Type B pancreatic cell (in vitro differentiated cells): ENCODE measurements around the gene PLCB1. TPM values are rescaled to one million over a fixed set of nuclear protein-coding genes. Genes with fewer than 3 reads are reported as not detected.

Experiments used
- DNase-seq: peaks from one replicate; pipeline ENCODE4 v3.0.0; 2021; ENCODE audit warnings: mixed read lengths; ENCODE audit not compliant: unreplicated experiment; ENCODE audit errors: extremely low spot score
- H3K27ac Mint-ChIP-seq: 2 replicates; pipeline ENCODE4 v1.8.0; 2021; ENCODE audit warnings: mild to moderate bottlenecking, mixed read lengths
- H3K27me3 Mint-ChIP-seq: 2 replicates; pipeline ENCODE4 v1.8.0; 2021; ENCODE audit warnings: mixed read lengths
- H3K36me3 Mint-ChIP-seq: 2 replicates; pipeline ENCODE4 v1.8.0; 2021; ENCODE audit warnings: mixed read lengths
- H3K4me1 Mint-ChIP-seq: one replicate; pipeline ENCODE4 v1.8.0; 2021; ENCODE audit warnings: mixed read lengths; ENCODE audit not compliant: unreplicated experiment
- H3K4me3 Mint-ChIP-seq: 2 replicates; pipeline ENCODE4 v1.8.0; 2021; ENCODE audit warnings: mild to moderate bottlenecking, mixed read lengths
- H3K9me3 Mint-ChIP-seq: 2 replicates; pipeline ENCODE4 v1.8.0; 2021; ENCODE audit warnings: mixed read lengths
- CTCF ChIP-seq: fragments of 200-600 bp; sonication (generic); conservative IDR thresholded peaks from 2 replicates; pipeline ENCODE4 v1.5.0; 2021; ENCODE audit warnings: antibody characterized with exemption, mild to moderate bottlenecking
- total RNA-seq: library from RNA; stranded (reverse); gene quantifications from 2 replicates; pipeline ENCODE4 v1.2.1, GENCODE V29; 2021; ENCODE audit warnings: low replicate concordance

PLCB1 gene
- total RNA-seq, 1 donor from 2014 or later = 17.9 TPM

DNA sequence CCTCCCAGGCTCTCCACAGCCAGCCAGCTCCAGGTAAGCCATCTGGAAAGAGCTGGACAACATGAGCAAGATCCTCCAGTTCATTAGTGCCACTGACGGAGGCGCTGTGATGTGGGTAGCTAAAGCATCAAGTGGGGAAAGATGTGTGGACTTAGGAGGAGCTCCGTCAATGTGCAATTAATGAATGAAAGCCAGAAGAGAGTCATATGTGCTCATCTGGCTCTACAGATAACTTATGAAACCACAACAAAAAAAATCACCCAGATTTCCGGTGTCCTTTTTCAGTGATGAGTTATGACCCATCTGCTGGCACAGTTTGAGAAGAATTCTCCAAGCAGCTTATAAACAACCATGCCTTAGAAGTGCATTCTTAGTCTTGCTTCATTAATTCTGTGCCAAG lies 625.1 kb downstream of the PLCB1 start:
- no peaks in the 10 kb centered on the region for H3K27me3 Mint-ChIP-seq
- TF ChIP-seq CTCF = no peak
- no peak for DNase-seq

DNA sequence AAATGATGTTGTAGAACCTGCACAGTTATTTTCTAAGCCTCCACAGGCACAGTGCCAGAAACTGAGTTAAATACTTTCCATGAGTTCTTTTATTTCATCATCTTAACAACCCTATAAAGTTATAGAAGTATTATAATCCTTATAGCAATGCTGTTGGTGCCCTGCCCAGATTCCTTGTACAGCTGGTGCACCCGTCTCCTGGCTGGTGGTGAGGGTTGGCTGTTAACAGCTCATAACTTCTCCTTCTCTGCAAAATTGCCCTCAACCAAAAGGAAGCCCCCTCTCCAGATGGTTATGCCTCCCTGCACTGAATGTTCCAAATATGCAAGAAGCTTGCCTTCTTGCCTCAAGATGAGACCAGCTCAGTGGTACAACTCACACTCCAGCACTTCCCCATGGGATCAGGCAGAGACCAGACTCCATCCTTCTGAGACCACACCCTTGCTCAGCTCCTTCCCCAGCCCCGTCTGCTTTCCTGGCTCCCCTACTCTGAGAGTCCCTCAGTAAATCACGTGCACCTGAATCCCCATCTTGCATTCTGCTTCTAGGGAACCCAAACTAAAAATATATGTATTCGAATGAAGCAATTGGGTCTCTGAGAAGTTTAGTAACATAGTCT lies 632.4 kb downstream of the PLCB1 start:
- no peak for TF ChIP-seq CTCF
- H3K36me3 Mint-ChIP-seq = peaks cover 14% of the 10 kb centered on the region
- H3K4me1 Mint-ChIP-seq = peaks cover 9% of the 10 kb centered on the region
- H3K4me3 Mint-ChIP-seq = no peak overlapping the region
- H3K9me3 Mint-ChIP-seq = no peaks in the 10 kb centered on the region
- H3K27me3 Mint-ChIP-seq = no peaks in the 10 kb centered on the region
- DNase-seq = no peak
- H3K27ac Mint-ChIP-seq = no peak overlapping the region

More for the DNA sequence above, 625.1 kb downstream of the PLCB1 start:
- no peak overlapping the region for H3K4me3 Mint-ChIP-seq
- H3K27ac Mint-ChIP-seq = no peak overlapping the region
- peaks cover 9% of the 10 kb centered on the region for H3K4me1 Mint-ChIP-seq
- H3K9me3 Mint-ChIP-seq = no peaks in the 10 kb centered on the region
- H3K36me3 Mint-ChIP-seq = peaks cover 5% of the 10 kb centered on the region

GRCh38 chr20:8766868-8767390 lies 634.9 kb downstream of the PLCB1 start:
- peaks cover 14% of the 10 kb centered on the region for H3K36me3 Mint-ChIP-seq
- no peak for TF ChIP-seq CTCF
- no peak for DNase-seq
- no peaks in the 10 kb centered on the region for H3K9me3 Mint-ChIP-seq
- H3K27ac Mint-ChIP-seq = no peak overlapping the region
- no peak overlapping the region for H3K4me3 Mint-ChIP-seq
- peaks cover 9% of the 10 kb centered on the region for H3K4me1 Mint-ChIP-seq
- no peaks in the 10 kb centered on the region for H3K27me3 Mint-ChIP-seq

DNA sequence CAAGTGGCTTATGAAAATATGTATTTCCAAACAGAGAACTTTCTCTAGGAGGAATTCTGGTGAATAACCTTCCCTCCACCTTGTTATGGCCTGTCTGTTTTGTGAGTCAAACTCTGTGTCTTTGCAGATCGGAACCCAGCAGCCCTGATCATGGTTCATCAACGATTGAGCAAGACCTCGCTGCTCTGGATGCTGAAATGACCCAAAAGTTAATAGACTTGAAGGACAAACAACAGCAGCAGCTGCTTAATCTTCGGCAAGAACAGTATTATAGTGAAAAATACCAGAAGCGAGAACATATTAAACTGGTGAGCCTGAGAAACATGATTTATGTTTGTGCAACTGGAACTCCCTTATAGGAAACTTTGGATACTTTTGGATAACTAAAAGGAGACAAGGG lies 642.3 kb downstream of the PLCB1 start:
- no peak for TF ChIP-seq CTCF
- H3K9me3 Mint-ChIP-seq = no peaks in the 10 kb centered on the region
- peaks cover 9% of the 10 kb centered on the region for H3K36me3 Mint-ChIP-seq
- H3K27ac Mint-ChIP-seq = no peak overlapping the region
- H3K4me1 Mint-ChIP-seq = no peaks in the 10 kb centered on the region
- H3K27me3 Mint-ChIP-seq = no peaks in the 10 kb centered on the region
- no peak overlapping the region for H3K4me3 Mint-ChIP-seq
- no peak for DNase-seq

- DNase-seq = no peak
- Mint-ChIP-seq H3K27me3 (no peaks in the 10 kb centered on the region), H3K36me3 (peaks cover 19% of the 10 kb centered on the region), H3K27ac (no peak overlapping the region), H3K4me1 (no peaks in the 10 kb centered on the region), H3K9me3 (peaks cover 5% of the 10 kb centered on the region), H3K4me3 (no peak overlapping the region)
- TF ChIP-seq CTCF = no peak
Measured at GRCh38 chr20:8777911-8778310, 645.8 kb downstream of the PLCB1 start.
